Measurements from ENCODE around the gene ZNF177. TPM values are rescaled to one million over a fixed set of nuclear protein-coding genes. Genes with fewer than 3 reads are reported as not detected.

Gene ZNF177
- total RNA-seq, 5 donors from 2014 or later (not counting 1 experiment from before 2014, with no cell fraction given), result 0.89 to 2.1 (median 1.0) TPM

DNA sequence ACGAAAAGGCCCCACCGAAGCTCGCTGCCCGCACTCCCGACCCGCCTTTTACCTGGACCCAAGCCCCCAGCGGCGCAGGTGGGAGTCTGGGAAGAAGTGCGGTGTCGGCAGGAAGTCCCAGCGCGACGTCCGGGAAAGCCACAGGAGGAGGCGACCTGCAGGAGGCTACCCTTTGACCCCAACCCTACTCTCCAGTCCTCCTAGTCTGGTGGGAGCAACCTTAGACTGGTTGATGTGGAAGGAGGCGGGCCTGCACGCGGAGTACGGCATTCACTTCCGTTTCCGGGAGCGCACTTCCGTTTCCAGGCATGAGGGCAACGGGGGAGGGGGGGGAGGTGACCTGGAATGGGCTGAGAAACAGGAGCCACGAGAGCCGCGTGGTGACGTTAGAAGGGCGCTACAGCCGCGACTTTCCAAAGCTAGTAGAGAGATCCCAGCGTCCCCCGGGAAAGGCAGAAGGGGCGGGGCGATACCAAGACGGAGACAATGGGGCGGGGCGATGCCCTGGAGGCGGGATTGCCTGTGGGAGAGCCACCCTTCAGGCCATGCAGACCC is 44.1 kb downstream of the ZNF177 start:
- H3K36me3 Mint-ChIP-seq, result peaks cover 37% of the 10 kb centered on the region
- no peak overlapping the region for H3K27ac ChIP-seq (ENCODE audit: low read length)
- H3K4me1 Mint-ChIP-seq, result peaks cover 12 to 19% (median 14%) of the 10 kb centered on the region in 3 donors
- ChIA-PET POLR2A (no interaction called here), CTCF (no interaction called here)
- peaks cover 0 to 10% of the 10 kb centered on the region in 2 experiments for H3K27me3 ChIP-seq (replicated peaks in 1 of 2; ENCODE audit: control insufficient read depth in 2 of 2, extremely low read depth in 1 of 2, insufficient read depth in 2 of 2, low read length in 1 of 2)
- no peaks in the 10 kb centered on the region for H3K36me3 ChIP-seq (ENCODE audit: control insufficient read depth in 2 of 2, extremely low read depth in 1 of 2, insufficient read depth in 1 of 2, low read length in 1 of 2)
- ATAC-seq (replicated peaks in 1 of 4) (peak in 3 of 4 experiments; percentile 53 to 78 (median 77)), DNase-seq (peak in 31 of 35 experiments; percentile 5 to 55 (median 32))
- peaks cover 12% of the 10 kb centered on the region for H3K9me3 ChIP-seq
- peaks cover 2 to 9% of the 10 kb centered on the region in 2 experiments for H3K4me1 ChIP-seq (ENCODE audit: control insufficient read depth in 1 of 2, extremely low read depth in 1 of 2, insufficient read depth in 2 of 2, low read length in 2 of 2)
- 10% methylated on average over 29 of the region's 39 CpGs for WGBS (ENCODE audit: insufficient coverage)
- H3K27ac Mint-ChIP-seq, result no peak overlapping the region
- H3K9me3 Mint-ChIP-seq, result peaks cover 16 to 54% (median 47%) of the 10 kb centered on the region in 3 donors
- peak overlapping the region; percentile 53 to 88 for H3K4me3 ChIP-seq (ENCODE audit: control insufficient read depth in 1 of 2, extremely low read depth in 1 of 2, low read length in 1 of 2)
- no peaks in the 10 kb centered on the region for H3K27me3 Mint-ChIP-seq
- H3K4me3 Mint-ChIP-seq, result peak overlapping the region; percentile 73 to 83 (median 77)

DNA sequence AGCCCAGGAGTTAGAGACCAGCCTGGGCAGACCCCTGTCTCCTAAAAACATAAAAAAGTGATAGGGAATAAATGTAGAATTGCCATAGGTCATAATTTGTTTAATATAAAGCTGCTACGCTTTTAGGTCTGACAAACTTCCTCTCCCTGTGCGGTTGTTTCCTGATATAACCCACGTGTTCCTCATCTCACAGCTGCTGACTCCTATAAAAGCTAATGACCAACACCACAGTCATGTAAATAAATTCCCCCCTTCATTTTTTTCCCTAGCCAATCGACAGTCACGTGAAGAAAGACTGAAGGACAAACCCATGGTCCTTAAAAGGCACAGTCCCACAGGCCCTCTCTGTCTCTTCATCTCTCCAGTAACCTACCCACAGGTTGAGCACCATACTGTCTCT is 45.0 kb downstream of the ZNF177 start:
- POLR2A ChIA-PET, result no interaction called here
- Mint-ChIP-seq H3K4me3 (peak overlapping the region; percentile 55 to 83 (median 73)), H3K9me3 (peaks cover 16 to 60% (median 51%) of the 10 kb centered on the region in 3 donors), H3K36me3 (peaks cover 46% of the 10 kb centered on the region), H3K4me1 (peaks cover 12 to 19% (median 14%) of the 10 kb centered on the region in 3 donors), H3K27me3 (no peaks in the 10 kb centered on the region), H3K27ac (no peak overlapping the region)
- no peaks in the 10 kb centered on the region for H3K36me3 ChIP-seq (ENCODE audit: control insufficient read depth in 2 of 2, extremely low read depth in 1 of 2, insufficient read depth in 1 of 2, low read length in 1 of 2)
- H3K27me3 ChIP-seq (replicated peaks in 1 of 2; ENCODE audit: control insufficient read depth in 2 of 2, extremely low read depth in 1 of 2, insufficient read depth in 2 of 2, low read length in 1 of 2), result peaks cover 0 to 10% of the 10 kb centered on the region in 2 experiments
- H3K4me3 ChIP-seq (ENCODE audit: control insufficient read depth in 1 of 2, extremely low read depth in 1 of 2, low read length in 1 of 2), result no peak overlapping the region
- no peak overlapping the region for H3K27ac ChIP-seq (ENCODE audit: low read length)
- WGBS (ENCODE audit: insufficient coverage), result 60% methylated on average over 4 of the region's 5 CpGs
- peaks cover 16% of the 10 kb centered on the region for H3K9me3 ChIP-seq
- DNase-seq, result no peak
- CTCF ChIA-PET, result no interaction called here
- peaks cover 2 to 9% of the 10 kb centered on the region in 2 experiments for H3K4me1 ChIP-seq (ENCODE audit: control insufficient read depth in 1 of 2, extremely low read depth in 1 of 2, insufficient read depth in 2 of 2, low read length in 2 of 2)
- ATAC-seq (replicated peaks in 1 of 4), result no peak

DNA sequence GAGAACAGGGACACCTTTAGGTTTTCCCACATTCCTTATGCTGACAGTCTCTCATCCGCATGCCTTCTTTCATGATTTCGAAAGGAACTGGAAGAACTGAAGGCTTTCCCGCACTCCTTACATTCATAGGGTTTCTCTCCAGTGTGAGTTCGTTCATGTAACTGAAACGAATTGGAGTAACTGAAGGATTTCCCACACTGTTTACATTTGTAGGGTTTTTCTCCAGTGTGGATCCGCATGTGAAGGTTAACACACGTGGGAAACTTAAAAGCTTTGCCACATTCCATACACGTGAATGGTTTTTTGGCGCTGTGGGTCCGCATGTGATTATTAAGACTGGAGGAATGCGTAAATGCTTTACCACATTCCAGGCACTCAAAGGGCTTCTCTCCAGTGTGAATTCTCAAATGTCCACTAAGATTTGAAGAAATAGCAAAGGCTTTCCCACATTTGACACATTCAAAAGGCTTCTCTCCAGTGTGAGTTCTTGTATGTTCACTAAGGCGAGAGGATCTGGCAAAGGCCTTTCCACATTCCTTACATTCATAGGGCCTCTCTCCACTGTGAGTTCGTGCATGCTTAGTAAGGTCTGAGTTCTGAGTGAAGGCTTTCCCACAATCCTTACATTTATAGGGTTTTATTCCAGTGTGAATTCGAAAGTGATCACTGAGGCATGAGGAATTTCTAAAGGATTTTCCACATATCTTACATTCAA is 50.6 kb downstream of the ZNF177 start:
- H3K36me3 Mint-ChIP-seq, result peaks cover 77% of the 10 kb centered on the region

DNA sequence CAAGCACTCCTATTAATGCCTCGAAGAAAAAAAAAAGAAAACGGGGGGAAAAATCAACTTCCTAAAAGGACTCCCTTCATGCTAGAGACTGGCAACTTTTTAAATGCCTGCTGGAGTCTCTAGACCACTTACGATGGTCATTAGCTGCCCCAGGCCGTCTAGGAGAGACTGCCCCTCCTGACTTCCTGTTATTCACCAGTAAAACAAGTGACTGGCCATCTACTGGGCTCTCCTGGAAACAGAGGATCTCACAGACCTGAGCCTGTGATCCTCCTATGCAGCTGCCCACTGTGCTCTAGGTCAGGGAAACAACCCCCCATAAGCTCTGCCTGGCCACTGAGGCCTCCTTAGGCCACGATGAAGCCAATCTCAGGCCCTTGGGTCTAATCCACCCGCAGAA is 65.1 kb downstream of the ZNF177 start:
- Mint-ChIP-seq H3K4me1 (peaks cover 14 to 23% (median 21%) of the 10 kb centered on the region in 3 donors), H3K36me3 (peaks cover 93% of the 10 kb centered on the region), H3K27me3 (no peaks in the 10 kb centered on the region), H3K4me3 (no peak overlapping the region), H3K9me3 (peaks cover 7 to 28% (median 18%) of the 10 kb centered on the region in 3 donors), H3K27ac (no peak overlapping the region)
- no peak overlapping the region for H3K27ac ChIP-seq (ENCODE audit: low read length)
- peaks cover 0 to 8% of the 10 kb centered on the region in 2 experiments for H3K4me1 ChIP-seq (ENCODE audit: control insufficient read depth in 1 of 2, extremely low read depth in 1 of 2, insufficient read depth in 2 of 2, low read length in 2 of 2)
- H3K4me3 ChIP-seq (ENCODE audit: control insufficient read depth in 1 of 2, extremely low read depth in 1 of 2, low read length in 1 of 2), result no peak overlapping the region
- no peaks in the 10 kb centered on the region for H3K9me3 ChIP-seq
- POLR2A ChIA-PET, result no interaction called here
- ATAC-seq (replicated peaks in 1 of 4) (no peak), DNase-seq (no peak)
- CTCF ChIA-PET, result no interaction called here
- H3K36me3 ChIP-seq (ENCODE audit: control insufficient read depth in 2 of 2, extremely low read depth in 1 of 2, insufficient read depth in 1 of 2, low read length in 1 of 2), result peaks cover 28 to 73% of the 10 kb centered on the region in 2 donors
- WGBS (ENCODE audit: insufficient coverage), result 100% methylated on average over 3 of the region's 6 CpGs
- no peaks in the 10 kb centered on the region for H3K27me3 ChIP-seq (replicated peaks in 1 of 2; ENCODE audit: control insufficient read depth in 2 of 2, extremely low read depth in 1 of 2, insufficient read depth in 2 of 2, low read length in 1 of 2)

More for the DNA sequence above, 50.6 kb downstream of the ZNF177 start:
- H3K27me3 Mint-ChIP-seq, result no peaks in the 10 kb centered on the region
- peaks cover 10 to 56% (median 55%) of the 10 kb centered on the region in 3 donors for H3K9me3 Mint-ChIP-seq
- H3K4me3 ChIP-seq (ENCODE audit: control insufficient read depth in 1 of 2, extremely low read depth in 1 of 2, low read length in 1 of 2), result no peak overlapping the region
- H3K4me1 ChIP-seq (ENCODE audit: control insufficient read depth in 1 of 2, extremely low read depth in 1 of 2, insufficient read depth in 2 of 2, low read length in 2 of 2), result no peaks in the 10 kb centered on the region
- no peak overlapping the region for H3K27ac ChIP-seq (ENCODE audit: low read length)
- peaks cover 34 to 54% of the 10 kb centered on the region in 2 donors for H3K36me3 ChIP-seq (ENCODE audit: control insufficient read depth in 2 of 2, extremely low read depth in 1 of 2, insufficient read depth in 1 of 2, low read length in 1 of 2)
- no peak overlapping the region for H3K27ac Mint-ChIP-seq
- H3K4me1 Mint-ChIP-seq, result no peaks in the 10 kb centered on the region
- H3K9me3 ChIP-seq, result peaks cover 37% of the 10 kb centered on the region
- no peak overlapping the region for H3K4me3 Mint-ChIP-seq
- no peak for ATAC-seq (replicated peaks in 1 of 4)
- POLR2A ChIA-PET, result no interaction called here
- WGBS (ENCODE audit: insufficient coverage), result 100% methylated on average over 3 of the region's 14 CpGs
- H3K27me3 ChIP-seq (replicated peaks in 1 of 2; ENCODE audit: control insufficient read depth in 2 of 2, extremely low read depth in 1 of 2, insufficient read depth in 2 of 2, low read length in 1 of 2), result no peaks in the 10 kb centered on the region
- DNase-seq, result no peak
- CTCF ChIA-PET, result no interaction called here

DNA sequence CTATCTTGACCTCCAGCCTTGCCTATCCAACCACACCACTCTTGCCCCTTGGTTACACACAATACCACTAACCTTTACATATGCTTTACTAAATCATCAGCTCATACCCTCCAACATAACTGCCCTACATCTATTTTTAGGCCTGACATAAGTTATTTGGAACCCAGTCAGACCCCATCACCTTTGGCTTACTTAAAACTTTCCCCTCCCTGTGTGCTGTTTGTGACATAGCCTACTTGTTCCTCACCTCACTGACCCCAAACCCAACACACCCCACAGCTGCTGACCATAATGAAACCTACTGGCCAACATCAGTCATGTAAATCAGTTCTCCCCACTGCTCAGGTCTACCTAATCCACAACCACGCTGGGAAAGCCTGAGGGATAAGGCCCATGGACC is 67.6 kb downstream of the ZNF177 start:
- ATAC-seq (replicated peaks in 1 of 4), result no peak
- Mint-ChIP-seq H3K27ac (no peak overlapping the region), H3K9me3 (peaks cover 0 to 15% (median 4%) of the 10 kb centered on the region in 3 donors), H3K4me1 (peaks cover 35 to 44% (median 41%) of the 10 kb centered on the region in 3 donors), H3K27me3 (no peaks in the 10 kb centered on the region), H3K36me3 (peaks cover 82% of the 10 kb centered on the region), H3K4me3 (no peak overlapping the region)
- Histone ChIP-seq H3K36me3 (ENCODE audit: control insufficient read depth in 2 of 2, extremely low read depth in 1 of 2, insufficient read depth in 1 of 2, low read length in 1 of 2) (peaks cover 20 to 54% of the 10 kb centered on the region in 2 donors), H3K4me3 (ENCODE audit: control insufficient read depth in 1 of 2, extremely low read depth in 1 of 2, low read length in 1 of 2) (no peak overlapping the region), H3K9me3 (no peaks in the 10 kb centered on the region), H3K27me3 (replicated peaks in 1 of 2; ENCODE audit: control insufficient read depth in 2 of 2, extremely low read depth in 1 of 2, insufficient read depth in 2 of 2, low read length in 1 of 2) (no peaks in the 10 kb centered on the region), H3K4me1 (ENCODE audit: control insufficient read depth in 1 of 2, extremely low read depth in 1 of 2, insufficient read depth in 2 of 2, low read length in 2 of 2) (peaks cover 14% of the 10 kb centered on the region in 2 experiments), H3K27ac (ENCODE audit: low read length) (no peak overlapping the region)
- DNase-seq, result no peak
- ChIA-PET POLR2A (no interaction called here), CTCF (no interaction called here)
- WGBS (ENCODE audit: insufficient coverage), result 83% methylated on average over 1 of the region's 1 CpG

DNA sequence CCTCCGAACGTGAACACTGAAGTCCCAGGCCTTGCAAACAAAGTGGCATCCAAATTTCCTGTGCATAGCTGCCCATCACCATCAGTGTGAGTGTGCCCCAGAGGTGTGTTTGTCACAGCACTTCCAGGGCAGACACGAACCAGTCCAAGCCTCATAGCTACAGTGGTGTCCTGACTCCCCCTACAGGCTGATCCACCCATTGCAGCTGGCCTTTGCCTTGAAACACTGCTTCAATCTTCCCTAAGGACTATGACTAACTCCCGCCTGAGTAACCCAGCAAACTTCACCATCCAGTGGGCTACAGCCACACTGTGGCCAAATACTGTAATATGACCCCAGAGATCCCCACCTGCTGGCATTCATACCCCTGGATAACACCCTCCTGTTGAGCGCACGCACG is 68.7 kb downstream of the ZNF177 start:
- Histone ChIP-seq H3K36me3 (ENCODE audit: control insufficient read depth in 2 of 2, extremely low read depth in 1 of 2, insufficient read depth in 1 of 2, low read length in 1 of 2) (peaks cover 17 to 50% of the 10 kb centered on the region in 2 donors), H3K4me3 (ENCODE audit: control insufficient read depth in 1 of 2, extremely low read depth in 1 of 2, low read length in 1 of 2) (no peak overlapping the region), H3K9me3 (no peaks in the 10 kb centered on the region), H3K4me1 (ENCODE audit: control insufficient read depth in 1 of 2, extremely low read depth in 1 of 2, insufficient read depth in 2 of 2, low read length in 2 of 2) (peaks cover 18 to 20% of the 10 kb centered on the region in 2 experiments), H3K27me3 (replicated peaks in 1 of 2; ENCODE audit: control insufficient read depth in 2 of 2, extremely low read depth in 1 of 2, insufficient read depth in 2 of 2, low read length in 1 of 2) (no peaks in the 10 kb centered on the region), H3K27ac (ENCODE audit: low read length) (no peak overlapping the region)
- ChIA-PET POLR2A (no interaction called here), CTCF (interaction anchor here in 1 of 2 donors (0.5 to 1.1 kb wide), 4 partner anchors 154 to 231 kb away, joined by 3 to 4 read pairs (median 3); no protein-coding TSS in a partner anchor)
- 89% methylated on average over 6 of the region's 7 CpGs for WGBS (ENCODE audit: insufficient coverage)
- Mint-ChIP-seq H3K36me3 (peaks cover 71% of the 10 kb centered on the region), H3K4me3 (no peak overlapping the region), H3K27me3 (no peaks in the 10 kb centered on the region), H3K4me1 (peaks cover 46 to 54% (median 51%) of the 10 kb centered on the region in 3 donors), H3K9me3 (peaks cover 0 to 15% (median 4%) of the 10 kb centered on the region in 3 donors), H3K27ac (no peak overlapping the region)
- DNase-seq, result peak in 14 of 35 experiments; percentile 3 to 63 (median 24)
- no peak for ATAC-seq (replicated peaks in 1 of 4)
